OCI-LY1 (cell line): ENCODE data around the gene CEP57.

ENCODE experiments used
- EZH2 ChIP-seq: fragments of 200-600 bp; sonication (generic), shearing (Covaris generic); IDR thresholded peaks from 2 replicates; pipeline ENCODE4 v1.8.0; 2017; ENCODE audit warnings: borderline replicate concordance, mixed run types, mild to moderate bottlenecking, antibody characterized with exemption, low read length, moderate library complexity, mixed read lengths
- TF ChIP-seq, protein P1 (sequence below): fragments of 200-600 bp; sonication (generic), shearing (Covaris generic); IDR thresholded peaks from 2 replicates; pipeline ENCODE4 v1.5.1; 2017; ENCODE audit warnings: mild to moderate bottlenecking, antibody characterized with exemption, low read length, moderate library complexity, mixed read lengths

DNA sequence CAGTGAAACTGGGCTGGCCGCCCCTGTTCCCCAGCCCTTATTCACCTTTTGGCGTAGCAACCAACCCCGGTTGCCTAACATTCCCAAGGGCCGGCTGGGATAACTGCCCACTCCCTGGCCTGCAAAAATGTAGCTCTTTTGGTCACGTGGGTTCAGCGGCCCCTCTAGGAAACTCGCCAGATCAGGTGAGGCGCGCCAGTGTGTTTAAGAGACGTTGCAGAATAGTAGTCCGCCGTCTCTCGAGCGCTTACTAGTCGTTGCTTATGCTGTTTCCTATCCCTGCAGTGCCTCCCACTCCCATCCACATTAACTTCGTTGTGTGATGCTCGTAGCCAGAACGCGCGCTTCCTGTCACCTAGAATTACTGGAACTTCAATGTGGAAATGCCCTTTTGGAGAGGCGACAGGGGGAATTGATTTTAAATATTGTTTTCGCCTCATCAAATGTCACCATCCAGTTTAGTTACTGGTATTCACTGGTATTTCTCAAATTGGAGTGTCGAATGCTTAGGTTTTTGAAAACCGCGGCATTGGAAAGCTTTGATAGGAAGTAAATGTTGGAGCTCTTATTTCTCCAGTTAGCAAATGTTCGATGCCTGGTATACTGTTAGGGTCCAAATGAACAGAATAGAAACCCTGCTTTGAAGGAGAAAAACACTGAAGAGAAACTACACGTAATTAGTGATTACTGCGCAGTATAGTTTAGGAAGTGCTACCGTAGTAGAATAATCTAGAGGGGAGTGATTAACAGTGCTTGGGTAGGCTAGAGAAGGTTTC is 823 bp downstream of the CEP57 start:
- TF ChIP-seq, protein P1, sequence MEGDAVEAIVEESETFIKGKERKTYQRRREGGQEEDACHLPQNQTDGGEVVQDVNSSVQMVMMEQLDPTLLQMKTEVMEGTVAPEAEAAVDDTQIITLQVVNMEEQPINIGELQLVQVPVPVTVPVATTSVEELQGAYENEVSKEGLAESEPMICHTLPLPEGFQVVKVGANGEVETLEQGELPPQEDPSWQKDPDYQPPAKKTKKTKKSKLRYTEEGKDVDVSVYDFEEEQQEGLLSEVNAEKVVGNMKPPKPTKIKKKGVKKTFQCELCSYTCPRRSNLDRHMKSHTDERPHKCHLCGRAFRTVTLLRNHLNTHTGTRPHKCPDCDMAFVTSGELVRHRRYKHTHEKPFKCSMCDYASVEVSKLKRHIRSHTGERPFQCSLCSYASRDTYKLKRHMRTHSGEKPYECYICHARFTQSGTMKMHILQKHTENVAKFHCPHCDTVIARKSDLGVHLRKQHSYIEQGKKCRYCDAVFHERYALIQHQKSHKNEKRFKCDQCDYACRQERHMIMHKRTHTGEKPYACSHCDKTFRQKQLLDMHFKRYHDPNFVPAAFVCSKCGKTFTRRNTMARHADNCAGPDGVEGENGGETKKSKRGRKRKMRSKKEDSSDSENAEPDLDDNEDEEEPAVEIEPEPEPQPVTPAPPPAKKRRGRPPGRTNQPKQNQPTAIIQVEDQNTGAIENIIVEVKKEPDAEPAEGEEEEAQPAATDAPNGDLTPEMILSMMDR: no peak
- TF ChIP-seq EZH2: no peak
